ENCODE data around the gene DBNDD1.

DNA sequence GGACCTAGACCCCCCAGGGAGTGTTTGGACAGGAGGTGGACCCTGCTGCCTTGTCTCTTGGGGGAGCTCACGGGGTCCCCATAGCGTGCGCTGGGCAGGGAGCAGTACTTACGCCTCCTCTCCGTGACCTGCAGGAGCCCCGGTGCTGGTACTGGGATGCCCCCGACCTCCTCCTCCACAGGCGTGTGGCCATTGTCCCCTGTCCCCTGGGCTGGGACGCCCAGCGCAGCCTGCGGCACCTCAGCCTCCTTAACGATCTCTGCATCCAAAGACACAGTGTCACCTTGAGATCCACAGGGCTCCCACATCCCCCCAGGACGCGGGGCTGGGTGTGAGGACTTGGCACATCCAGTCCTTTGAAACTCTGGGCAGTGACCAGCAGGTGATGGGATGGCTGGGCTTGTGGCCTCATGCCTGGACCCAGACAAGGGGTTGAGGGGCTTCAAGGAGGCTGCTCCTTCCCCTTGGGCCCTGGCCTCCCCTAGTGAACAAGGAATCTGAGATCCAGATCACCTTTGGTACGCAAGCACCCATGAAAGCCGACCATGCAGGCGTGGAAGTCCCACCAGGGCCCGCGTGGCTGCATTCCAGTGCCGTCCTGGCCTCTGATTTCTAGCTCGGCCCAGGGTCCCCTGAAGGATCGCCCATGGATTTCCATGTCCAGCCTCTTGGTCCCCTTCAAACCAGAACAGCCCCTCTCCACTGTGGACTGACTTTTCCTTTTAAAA, 9.9 kb downstream of the DBNDD1 start:
- TF ChIP-seq SIN3A (IDR thresholded peaks at IDR 0.05; ENCODE audit: borderline replicate concordance, insufficient read depth, low read length) = no peak
- no peak for TF ChIP-seq TAF1 (IDR thresholded peaks at IDR 0.05; ENCODE audit: borderline replicate concordance, insufficient read depth, low read length)
- TF ChIP-seq POLR2AphosphoS5 (IDR thresholded peaks at IDR 0.05; ENCODE audit: low read depth, low read length) = no peak
- TF ChIP-seq, protein P1, sequence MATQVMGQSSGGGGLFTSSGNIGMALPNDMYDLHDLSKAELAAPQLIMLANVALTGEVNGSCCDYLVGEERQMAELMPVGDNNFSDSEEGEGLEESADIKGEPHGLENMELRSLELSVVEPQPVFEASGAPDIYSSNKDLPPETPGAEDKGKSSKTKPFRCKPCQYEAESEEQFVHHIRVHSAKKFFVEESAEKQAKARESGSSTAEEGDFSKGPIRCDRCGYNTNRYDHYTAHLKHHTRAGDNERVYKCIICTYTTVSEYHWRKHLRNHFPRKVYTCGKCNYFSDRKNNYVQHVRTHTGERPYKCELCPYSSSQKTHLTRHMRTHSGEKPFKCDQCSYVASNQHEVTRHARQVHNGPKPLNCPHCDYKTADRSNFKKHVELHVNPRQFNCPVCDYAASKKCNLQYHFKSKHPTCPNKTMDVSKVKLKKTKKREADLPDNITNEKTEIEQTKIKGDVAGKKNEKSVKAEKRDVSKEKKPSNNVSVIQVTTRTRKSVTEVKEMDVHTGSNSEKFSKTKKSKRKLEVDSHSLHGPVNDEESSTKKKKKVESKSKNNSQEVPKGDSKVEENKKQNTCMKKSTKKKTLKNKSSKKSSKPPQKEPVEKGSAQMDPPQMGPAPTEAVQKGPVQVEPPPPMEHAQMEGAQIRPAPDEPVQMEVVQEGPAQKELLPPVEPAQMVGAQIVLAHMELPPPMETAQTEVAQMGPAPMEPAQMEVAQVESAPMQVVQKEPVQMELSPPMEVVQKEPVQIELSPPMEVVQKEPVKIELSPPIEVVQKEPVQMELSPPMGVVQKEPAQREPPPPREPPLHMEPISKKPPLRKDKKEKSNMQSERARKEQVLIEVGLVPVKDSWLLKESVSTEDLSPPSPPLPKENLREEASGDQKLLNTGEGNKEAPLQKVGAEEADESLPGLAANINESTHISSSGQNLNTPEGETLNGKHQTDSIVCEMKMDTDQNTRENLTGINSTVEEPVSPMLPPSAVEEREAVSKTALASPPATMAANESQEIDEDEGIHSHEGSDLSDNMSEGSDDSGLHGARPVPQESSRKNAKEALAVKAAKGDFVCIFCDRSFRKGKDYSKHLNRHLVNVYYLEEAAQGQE (IDR thresholded peaks at IDR 0.05; ENCODE audit: insufficient read depth in 1 of 2, low read depth in 2 of 2, low read length in 2 of 2) = no peak
- TF ChIP-seq FOXP2 (optimal IDR thresholded peaks at IDR 0.05; ENCODE audit: borderline replicate concordance, extremely low read depth, extremely low read length, insufficient read depth) = no peak

All from PFSK-1 (cell line).